H1 (cell line): ENCODE results near the gene CEL. TPM values are rescaled to one million over a fixed set of nuclear protein-coding genes. Genes with fewer than 3 reads are reported as not detected.

Experiments
- CTCF ChIA-PET: fragments of 300-600 bp; sonication (Branson Sonifier 250); formaldehyde crosslinking; loops from one replicate; lab custom pipeline; 2021; ENCODE audit not compliant: partially characterized antibody; lab: Charles Lee
- POLR2A ChIA-PET: fragments of 300-600 bp; sonication (Branson Sonifier 250); formaldehyde crosslinking; loops from one replicate; lab custom pipeline; 2021; ENCODE audit warnings: inconsistent platforms; ENCODE audit not compliant: partially characterized antibody; lab: Charles Lee
- DNase-seq, 2 experiments: peaks; one replicate each; pipeline versions ENCODE4 v3.0.0 to v3.0.0-alpha.2; 2010 to 2022; ENCODE audit warnings: low spot score in 2 of 2, low read depth in 1 of 2, mixed read lengths in 1 of 2
- FAIRE-seq: peaks from 2 replicates; lab custom pipeline; 2011; peaks lifted over from hg19 to GRCh38; lab: Jason Lieb, UNC
- H2AFZ ChIP-seq: 2 replicates; pipeline ENCODE4 v1.8.1; 2012; ENCODE audit warnings: low read length, inconsistent platforms
- H2AK5ac ChIP-seq: 2 replicates; pipeline ENCODE4 v1.6.1; 2013; ENCODE audit warnings: low read depth, low read length
- H2BK120ac ChIP-seq: replicated peaks from 2 replicates; pipeline ENCODE3; 2013; ENCODE audit warnings: low read depth, low read length, inconsistent platforms
- H2BK12ac ChIP-seq: 2 replicates; pipeline ENCODE4 v1.6.1; 2013; ENCODE audit warnings: low read depth, low read length
- H2BK15ac ChIP-seq: 2 replicates; pipeline ENCODE4 v1.6.1; 2013; ENCODE audit warnings: low read length
- H2BK20ac ChIP-seq: 2 replicates; pipeline ENCODE4 v1.6.1; 2013; ENCODE audit warnings: low read length
- H2BK5ac ChIP-seq: 2 replicates; pipeline ENCODE4 v1.6.1; 2013; ENCODE audit warnings: low read depth, low read length
- H3K14ac ChIP-seq: 2 replicates; pipeline ENCODE4 v1.6.1; 2013; ENCODE audit warnings: inconsistent platforms; ENCODE audit not compliant: insufficient read length
- H3K18ac ChIP-seq: 2 replicates; pipeline ENCODE4 v1.6.1; 2013; ENCODE audit warnings: low read length; ENCODE audit errors: extremely low read depth
- H3K23ac ChIP-seq: 2 replicates; pipeline ENCODE4 v1.6.1; 2013; ENCODE audit warnings: inconsistent platforms; ENCODE audit not compliant: insufficient read length
- H3K23me2 ChIP-seq: 2 replicates; pipeline ENCODE4 v1.6.1; 2013; ENCODE audit warnings: low read depth, low read length
- H3K27ac ChIP-seq: 2 replicates; pipeline ENCODE4 v1.6.1; 2011; ENCODE audit warnings: low read depth, low read length, inconsistent platforms
- H3K27me3 ChIP-seq, 4 experiments: replicated peaks in 1 of 4; 1 replicate in 1 of 4; 2 replicates in 3 of 4; pipeline versions ENCODE4 v1.6.1 to v1.8.1; 2011 to 2013; ENCODE audit warnings: low read length in 3 of 4, mild to moderate bottlenecking in 3 of 4, inconsistent platforms in 2 of 4, mixed read lengths in 2 of 4, moderate library complexity in 1 of 4; ENCODE audit not compliant: control insufficient read depth in 3 of 4, insufficient read depth in 3 of 4; ENCODE audit errors: extremely low read depth in 1 of 4
- H3K36me3 ChIP-seq, 4 experiments: 2 replicates each; pipeline versions ENCODE4 v1.6.1 to v1.8.1; 2011 to 2013; ENCODE audit warnings: mild to moderate bottlenecking in 4 of 4, low read length in 3 of 4, moderate library complexity in 2 of 4, control low read depth in 1 of 4, inconsistent platforms in 1 of 4; ENCODE audit not compliant: insufficient read depth in 4 of 4, control insufficient read depth in 2 of 4
- H3K4ac ChIP-seq: replicated peaks from 2 replicates; pipeline ENCODE3; 2013; ENCODE audit warnings: low read length, low read depth, mixed read lengths, inconsistent platforms; ENCODE audit not compliant: insufficient read length
- H3K4me1 ChIP-seq, 4 experiments: replicated peaks in 1 of 4; 1 replicate in 1 of 4; 2 replicates in 3 of 4; pipeline versions ENCODE4 v1.6.1 to v1.8.1; 2011 to 2013; ENCODE audit warnings: low read length in 3 of 4, inconsistent platforms in 2 of 4, mixed read lengths in 1 of 4; ENCODE audit not compliant: insufficient read depth in 4 of 4, control insufficient read depth in 3 of 4
- H3K4me2 ChIP-seq, 2 experiments: 2 replicates each; pipeline versions ENCODE4 v1.6.1 to v1.8.1; 2011 to 2013; ENCODE audit warnings: low read depth in 2 of 2, low read length in 2 of 2, control low read depth in 1 of 2, inconsistent platforms in 1 of 2, mild to moderate bottlenecking in 1 of 2; ENCODE audit not compliant: insufficient read depth in 1 of 2
- H3K4me3 ChIP-seq, 4 experiments: fragments of 200-600, 300-600 bp in 1 of 4; sonication (generic), shearing (Covaris generic), sonication (Bioruptor Twin) in 1 of 4; 2 replicates each; pipeline versions ENCODE4 v1.5.1 to v1.8.1; 2011 to 2016; ENCODE audit warnings: low read length in 4 of 4, low read depth in 3 of 4, control low read depth in 2 of 4, inconsistent platforms in 2 of 4, mild to moderate bottlenecking in 2 of 4, mixed read lengths in 1 of 4, moderate library complexity in 1 of 4; ENCODE audit not compliant: insufficient read depth in 2 of 4; ENCODE audit errors: extremely low read depth in 1 of 4
- H3K56ac ChIP-seq: replicated peaks from 2 replicates; pipeline ENCODE3; 2013; ENCODE audit warnings: low read depth, mild to moderate bottlenecking, mixed read lengths, low read length, inconsistent platforms; ENCODE audit not compliant: insufficient read length
- H3K79me1 ChIP-seq: 2 replicates; pipeline ENCODE4 v1.6.1; 2013; ENCODE audit warnings: low read depth, low read length, control low read depth
- H3K79me2 ChIP-seq, 2 experiments: 2 replicates each; pipeline versions ENCODE4 v1.6.1 to v1.8.1; 2012 to 2013; ENCODE audit warnings: low read length in 2 of 2, mild to moderate bottlenecking in 2 of 2, inconsistent platforms in 1 of 2; ENCODE audit not compliant: insufficient read depth in 2 of 2, control insufficient read depth in 1 of 2
- H3K9ac ChIP-seq, 4 experiments: replicated peaks in 1 of 4; 1 replicate in 1 of 4; 2 replicates in 3 of 4; pipeline versions ENCODE4 v1.6.1 to v1.8.1; 2011 to 2013; ENCODE audit warnings: low read depth in 3 of 4, low read length in 3 of 4, control low read depth in 2 of 4, mild to moderate bottlenecking in 2 of 4, moderate library complexity in 2 of 4, inconsistent platforms in 1 of 4; ENCODE audit errors: extremely low read depth in 1 of 4
- H3K9me3 ChIP-seq, 2 experiments: 2 replicates each; pipeline versions ENCODE4 v1.6.1 to v1.8.1; 2012 to 2013; ENCODE audit warnings: mild to moderate bottlenecking in 2 of 2, moderate library complexity in 2 of 2, control low read depth in 1 of 2, inconsistent platforms in 1 of 2, low read depth in 1 of 2, low read length in 1 of 2, mixed read lengths in 1 of 2; ENCODE audit not compliant: insufficient read depth in 2 of 2
- H4K20me1 ChIP-seq, 2 experiments: replicated peaks in 1 of 2; 2 replicates each; pipeline versions ENCODE3 to v1.8.1; 2011 to 2013; ENCODE audit warnings: inconsistent platforms in 2 of 2, low read length in 2 of 2, mild to moderate bottlenecking in 1 of 2; ENCODE audit not compliant: insufficient read depth in 2 of 2, control insufficient read depth in 1 of 2
- H4K5ac ChIP-seq: 2 replicates; pipeline ENCODE4 v1.6.1; 2013; ENCODE audit warnings: low read length, low read depth, mixed read lengths, inconsistent platforms; ENCODE audit not compliant: insufficient read length
- H4K8ac ChIP-seq: 2 replicates; pipeline ENCODE4 v1.8.0; 2013; ENCODE audit warnings: mild to moderate bottlenecking, moderate library complexity, low read length, inconsistent platforms; ENCODE audit not compliant: insufficient read depth; ENCODE audit errors: extremely low read depth
- H4K91ac ChIP-seq: replicated peaks from 2 replicates; pipeline ENCODE3; 2013; ENCODE audit warnings: low read length, mixed read lengths, inconsistent platforms; ENCODE audit not compliant: insufficient read length
- BACH1 ChIP-seq: IDR thresholded peaks from 2 replicates; pipeline ENCODE4 v1.6.1; 2012; ENCODE audit warnings: low read length, improper control_type of control experiment
- CHD1 ChIP-seq: IDR thresholded peaks from 2 replicates; pipeline ENCODE4 v1.6.1; 2012; ENCODE audit warnings: low read depth, low read length, improper control_type of control experiment
- RNF2 ChIP-seq: fragments of 200-900, 300-1000 bp; sonication (generic); IDR thresholded peaks from 2 replicates; pipeline ENCODE4 v1.7.1; 2016; ENCODE audit warnings: borderline replicate concordance, low read depth, mild to moderate bottlenecking, antibody characterized with exemption, low read length; ENCODE audit not compliant: poor library complexity, severe bottlenecking; ENCODE audit errors: missing control alignments
- RXRA ChIP-seq: IDR thresholded peaks from 2 replicates; pipeline ENCODE4 v1.6.1; 2011; ENCODE audit warnings: low read depth, mild to moderate bottlenecking, low read length, moderate library complexity; ENCODE audit not compliant: insufficient read depth
- WGBS, 2 experiments: shearing (Covaris generic) in 1 of 2; methylation state at CpG; one replicate each; pipeline versions ENCODE4 v1.1.6 to v1.1.7; 2013 to 2015; ENCODE audit warnings: low lambda C conversion rate in 2 of 2, mixed read lengths in 2 of 2, inconsistent platforms in 1 of 2, low coverage in 1 of 2, missing lambda C conversion rate in 1 of 2; ENCODE audit not compliant: insufficient replicate concordance in 2 of 2, insufficient coverage in 1 of 2, insufficient read length in 1 of 2; ENCODE audit errors: extremely low coverage in 1 of 2, missing lambda C conversion rate in 1 of 2; 5-methylcytosine and 5-hydroxymethylcytosine counted together
- polyA plus RNA-seq, 7 experiments: library from polyadenylated mRNA; depleted of rRNA in 3 of 7; stranded (reverse) in 5 of 7; unstranded in 2 of 7; fragments of >200 nt in 5 of 7; fragments of 200-250 nt in 2 of 7; gene quantifications; 1 replicate in 5 of 7; 2 replicates in 1 of 7; 4 replicates in 1 of 7; pipeline versions ENCODE4 v1.2.1 to v1.2.3, GENCODE V29; 2011 to 2013; ENCODE audit warnings: missing spikeins in 2 of 7, mixed read lengths in 2 of 7
- total RNA-seq: library from RNA; stranded (reverse); fragmentation: NEBNext Ultra II Directional; extraction: Animal tissue kit (Norgen Biotek cat#: 25700); gene quantifications from 2 replicates; pipeline ENCODE4 v1.2.1, GENCODE V29; 2021

Gene CEL
- total and polyA plus RNA-seq, 2 of the 8 experiments (the other 6 are each of a cell fraction or from before 2014, with no cell fraction given): 1.8 to 3.4 TPM

DNA sequence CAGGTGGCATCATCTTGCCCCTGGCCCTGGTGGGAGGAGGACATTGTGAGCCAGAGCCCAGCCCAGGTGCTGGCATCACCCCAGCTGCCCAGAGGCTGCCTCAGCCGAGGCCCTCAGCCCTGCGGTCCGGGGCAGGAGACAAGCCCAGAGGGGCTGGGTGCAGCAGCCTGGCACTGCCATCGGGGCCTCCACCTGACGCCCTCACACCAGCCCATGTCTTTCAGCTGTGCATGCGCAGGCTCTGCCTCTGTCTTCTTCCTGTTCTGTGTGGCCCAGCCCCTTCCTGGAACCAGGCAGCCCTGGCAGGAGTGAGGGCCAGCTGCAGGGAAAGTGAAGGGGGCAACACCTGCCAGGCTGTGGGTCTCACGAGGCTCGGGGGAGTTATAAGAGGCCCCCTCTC lies 4.8 kb upstream of the CEL start:
- no peak overlapping the region for H2BK20ac ChIP-seq
- 90% methylated on average over 8 of the region's 8 CpGs; no CpG with 5 or more reads in 1 of the 2 experiments for WGBS, 2 experiments
- no peak overlapping the region for H3K23ac ChIP-seq
- no peak for DNase-seq
- H2BK120ac ChIP-seq: no peak overlapping the region
- H3K79me2 ChIP-seq: no peaks in the 10 kb centered on the region
- H4K20me1 ChIP-seq: peaks cover 0 to 6% of the 10 kb centered on the region in 2 experiments
- no peak overlapping the region for H3K18ac ChIP-seq
- H3K27ac ChIP-seq: no peak overlapping the region
- ChIA-PET POLR2A (interaction anchor here (1.2 kb wide), 1 partner anchor 10 kb away, joined by 4 read pairs; no protein-coding TSS in a partner anchor), CTCF (interaction anchor here (1.2 to 1.8 kb wide), 2 partner anchors 16 to 45 kb away, joined by 5 to 6 read pairs; no protein-coding TSS in a partner anchor)
- no peak overlapping the region for H2BK15ac ChIP-seq
- TF ChIP-seq RXRA: no peak
- TF ChIP-seq BACH1: no peak
- no peak for TF ChIP-seq CHD1
- no peak for TF ChIP-seq RNF2
- H4K8ac ChIP-seq: no peak overlapping the region
- H2AFZ ChIP-seq: no peak overlapping the region
- H3K4ac ChIP-seq: no peak overlapping the region
- FAIRE-seq: no peak
- H3K79me1 ChIP-seq: 0 out of 2 replicates have a peak, but pooled peaks cover 2% of the 10 kb centered on the region
- H2BK5ac ChIP-seq: no peak overlapping the region
- H2AK5ac ChIP-seq: no peak overlapping the region
- peaks cover 15 to 43% (median 29%) of the 10 kb centered on the region in 4 experiments; a peak in 7 of 8 replicates for H3K36me3 ChIP-seq
- no peak overlapping the region for H3K14ac ChIP-seq
- H3K56ac ChIP-seq: no peak overlapping the region
- H4K91ac ChIP-seq: no peak overlapping the region
- H4K5ac ChIP-seq: no peak overlapping the region
- H3K9ac ChIP-seq: no peak overlapping the region
- no peak overlapping the region for H3K4me2 ChIP-seq
- H2BK12ac ChIP-seq: no peak overlapping the region
- no peaks in the 10 kb centered on the region for H3K23me2 ChIP-seq
- H3K27me3 ChIP-seq: no peaks in the 10 kb centered on the region
- H3K4me1 ChIP-seq: peaks cover 6 to 23% (median 13%) of the 10 kb centered on the region in 4 experiments
- no peak overlapping the region for H3K4me3 ChIP-seq
- no peaks in the 10 kb centered on the region for H3K9me3 ChIP-seq
